ELR (cell line): Measurements from ENCODE around the gene TAOK3.
"Not testable (repeated sequence)": the region's sequence is repeated elsewhere in the genome, so short reads cannot be mapped to it uniquely, and the experiment has no call there.

Experiments
- DNase-seq: peaks from one replicate; pipeline ENCODE4 v3.0.0-alpha.2; 2015; ENCODE audit warnings: low read depth

The TAOK3 gene

GRCh38 chr12:118372541-118373495 lies at the start of gene TAOK3:
Gene TAOK3 (minus strand): TSS chr12:118372907. CDS start chr12:118255567, 117,340 bp downstream.
- peak; percentile 99 for DNase-seq

DNA sequence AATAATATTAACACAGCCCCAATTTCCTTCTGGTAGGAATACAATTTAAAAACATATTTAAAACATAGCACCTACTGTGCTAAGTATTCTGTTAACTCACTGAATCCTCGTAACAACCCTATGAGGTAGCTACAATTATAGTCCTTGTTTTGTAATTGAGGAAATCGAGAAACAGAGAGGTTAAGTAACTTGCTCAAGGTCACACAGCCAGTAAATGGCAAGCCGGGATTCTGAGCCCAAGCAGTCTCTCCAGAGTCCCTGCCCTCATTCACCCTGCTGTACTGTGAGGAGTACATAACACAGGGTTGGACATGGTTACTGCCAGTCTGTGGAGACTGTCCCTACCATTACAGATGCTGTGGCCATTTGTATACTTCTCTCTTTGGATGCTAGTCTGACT lies 48.0 kb upstream of the TAOK3 start:
- DNase-seq, result no peak

- peak; percentile 43 for DNase-seq
Observed at GRCh38 chr12:118418385-118419057, 45.8 kb upstream of the TAOK3 start.

DNA sequence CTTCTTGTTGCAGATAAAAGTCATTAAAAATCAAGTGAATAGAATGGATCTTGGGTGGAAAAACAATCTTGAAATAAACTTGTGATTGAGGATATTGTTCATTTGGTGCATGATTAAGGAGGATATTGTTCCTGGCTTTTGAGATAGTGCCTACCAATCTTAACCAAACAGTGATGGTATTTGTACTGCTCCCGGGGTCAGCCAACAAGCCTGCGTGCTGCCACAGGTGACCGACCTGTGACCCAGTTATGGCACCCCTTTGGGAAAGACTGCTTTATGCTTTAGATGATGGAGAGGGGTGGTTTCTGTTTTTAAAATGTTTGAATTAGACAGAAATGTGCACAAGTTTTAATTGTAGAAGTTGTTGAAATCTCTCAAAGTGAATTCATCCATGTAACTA lies 45.2 kb upstream of the TAOK3 start:
- no peak for DNase-seq

DNA sequence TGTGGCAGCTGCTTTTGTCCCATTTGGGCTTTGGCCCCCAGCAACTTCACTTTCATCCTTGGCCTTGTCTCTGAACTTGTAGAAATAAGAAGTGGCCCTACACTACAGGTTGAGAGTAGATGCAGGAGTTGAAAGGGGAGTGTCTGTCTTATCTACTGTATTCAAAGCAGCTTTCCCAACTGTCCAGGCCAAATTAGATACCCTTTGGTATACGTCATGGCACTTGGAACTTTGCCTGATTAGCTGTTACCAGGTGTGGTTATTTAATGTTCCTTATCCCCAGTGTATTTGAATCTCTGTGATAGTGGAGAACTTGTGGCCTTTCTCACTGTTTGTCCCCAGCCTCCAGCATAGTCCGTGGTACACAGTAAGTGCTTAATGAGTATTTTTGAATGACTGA lies 37.1 kb upstream of the TAOK3 start:
- DNase-seq, result no peak

- not testable (repeated sequence) for DNase-seq
Observed at GRCh38 chr12:118408241-118408640, 35.5 kb upstream of the TAOK3 start.

GRCh38 chr12:118404876-118405521 lies 32.3 kb upstream of the TAOK3 start:
- peak; percentile 81 for DNase-seq

- peak; percentile 60 for DNase-seq
Observed at GRCh38 chr12:118402251-118402650, 29.5 kb upstream of the TAOK3 start.

- peak; percentile 34 for DNase-seq
Observed at GRCh38 chr12:118398940-118399339, 26.2 kb upstream of the TAOK3 start.

- no peak for DNase-seq
Observed at GRCh38 chr12:118398524-118398923, 25.8 kb upstream of the TAOK3 start.

DNA sequence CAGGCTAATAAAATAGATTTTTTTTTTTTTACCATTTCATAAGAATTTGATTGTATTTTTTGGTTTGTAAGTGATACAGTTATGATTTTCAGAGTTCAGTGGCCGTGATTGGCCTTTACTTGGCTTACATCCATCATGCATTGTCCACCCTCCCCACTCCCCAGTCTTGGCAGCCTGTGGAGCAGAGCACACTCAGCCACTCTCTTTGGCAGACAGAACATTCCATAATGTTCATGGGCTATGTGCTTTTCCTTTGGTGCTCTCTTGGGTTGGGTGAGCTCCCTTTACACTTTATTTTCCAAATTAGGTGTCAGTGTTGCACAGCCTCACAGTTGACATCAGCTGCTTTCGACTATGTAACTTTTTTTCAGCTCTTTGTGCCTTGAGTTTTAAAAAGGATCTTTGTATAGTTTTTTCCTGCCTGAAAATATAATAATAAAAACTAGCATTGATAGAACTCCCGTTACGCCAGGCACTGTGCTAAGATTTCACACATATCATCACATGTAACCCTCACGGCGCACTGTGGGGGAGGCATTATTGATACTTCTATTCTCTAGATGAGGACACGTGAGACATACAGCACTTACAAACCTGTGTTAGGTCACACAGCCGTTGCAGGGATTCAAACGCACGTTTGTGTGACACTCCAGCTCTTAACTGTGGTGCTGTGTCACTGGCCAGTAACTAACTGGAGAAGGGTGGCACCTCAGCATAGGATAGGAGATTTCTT lies 25.2 kb upstream of the TAOK3 start:
- no peak for DNase-seq

DNA sequence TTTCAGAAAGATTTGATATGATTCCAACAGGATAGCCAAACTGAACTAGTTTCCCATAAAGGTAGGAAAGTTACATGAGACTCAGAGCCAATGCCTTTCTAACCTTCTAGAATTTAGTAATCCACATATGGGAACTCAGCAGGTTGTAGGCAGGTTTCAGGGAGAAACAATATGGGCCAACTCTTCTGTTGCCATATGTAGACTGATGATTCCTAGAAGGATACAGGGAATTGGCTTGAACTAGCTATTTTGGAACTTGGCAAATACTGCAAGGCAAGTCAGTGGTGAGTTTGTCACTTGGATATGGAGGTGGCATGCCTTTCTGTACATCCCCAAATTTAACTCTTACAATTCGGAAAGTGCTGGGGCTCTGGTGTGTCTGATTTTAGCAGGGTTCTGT lies 19.1 kb upstream of the TAOK3 start:
- no peak for DNase-seq

DNA sequence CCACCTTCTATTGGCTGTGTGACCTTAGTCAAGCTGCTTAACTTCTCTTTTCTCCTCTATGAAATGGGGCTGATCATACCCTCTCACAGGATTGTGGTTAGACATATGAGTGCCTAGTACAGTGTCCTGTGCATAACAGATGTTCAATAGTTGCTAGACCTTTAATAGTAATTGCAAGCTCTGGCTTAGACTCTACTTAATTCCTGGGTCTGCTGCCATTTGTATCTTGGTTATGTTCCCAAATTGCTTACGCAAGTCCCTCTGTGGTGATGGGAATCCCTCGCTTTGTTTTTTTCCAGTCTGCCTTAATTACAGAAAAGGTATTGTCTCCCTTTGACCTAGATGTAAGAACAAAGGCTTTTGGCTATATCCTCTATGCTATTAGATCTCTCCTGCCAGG lies 18.7 kb upstream of the TAOK3 start:
- DNase-seq, result no peak

- peak; percentile 65 for DNase-seq
Observed at GRCh38 chr12:118377884-118378470, 5.3 kb upstream of the TAOK3 start.

GRCh38 chr12:118377021-118377883 lies 4.5 kb upstream of the TAOK3 start:
- DNase-seq, result peak; percentile 30

DNA sequence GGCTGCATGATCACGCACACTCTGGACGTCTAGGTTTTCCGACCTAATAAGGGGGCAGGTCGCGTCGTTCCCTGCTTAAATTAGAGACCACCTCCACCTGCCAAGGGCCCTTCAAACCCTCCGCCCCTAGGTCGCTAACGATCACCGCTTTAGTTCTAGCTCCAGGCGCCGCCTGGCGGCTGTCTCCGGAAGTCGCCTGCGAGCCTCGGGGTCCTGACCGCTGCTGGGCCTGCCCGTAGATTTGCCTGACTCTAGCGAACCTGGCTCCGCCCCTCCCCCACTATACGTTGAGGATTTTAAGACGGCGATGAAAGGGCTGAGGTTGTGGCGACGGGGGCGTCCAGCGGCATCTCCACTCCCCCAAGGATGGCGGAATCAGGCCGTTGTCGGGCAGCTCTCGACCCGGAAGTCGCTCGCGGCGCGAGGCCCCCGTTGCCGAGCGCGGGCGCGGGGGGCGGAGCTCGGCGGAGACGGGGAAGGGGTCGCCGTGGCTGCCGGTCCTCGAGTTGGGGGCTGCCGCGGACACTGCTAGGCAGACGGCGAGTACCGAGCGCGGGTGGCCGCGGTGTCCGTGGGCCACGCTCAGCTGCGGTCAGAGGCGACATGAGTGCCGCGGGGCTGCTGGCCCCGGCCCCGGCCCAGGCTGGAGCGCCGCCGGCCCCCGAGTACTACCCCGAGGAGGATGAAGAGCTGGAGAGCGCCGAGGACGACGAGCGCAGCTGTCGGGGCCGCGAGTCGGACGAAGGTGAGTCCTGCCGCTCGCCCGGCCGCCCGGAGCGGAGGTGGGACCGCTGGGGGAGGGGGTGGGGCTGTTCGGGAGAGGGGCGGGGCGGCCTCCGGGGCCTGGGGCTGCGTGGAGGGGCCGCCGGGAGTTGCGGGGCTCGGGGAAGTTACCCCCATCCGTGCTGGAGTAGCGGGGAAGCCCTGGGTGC lies 3.6 kb upstream of the TAOK3 start, which contains the start of gene SUDS3:
SUDS3 (plus strand) TSS at position 467 of the 932 bp plus-strand sequence; CDS start at position 604, 137 bp downstream.
- DNase-seq, result peak; percentile 85

DNA sequence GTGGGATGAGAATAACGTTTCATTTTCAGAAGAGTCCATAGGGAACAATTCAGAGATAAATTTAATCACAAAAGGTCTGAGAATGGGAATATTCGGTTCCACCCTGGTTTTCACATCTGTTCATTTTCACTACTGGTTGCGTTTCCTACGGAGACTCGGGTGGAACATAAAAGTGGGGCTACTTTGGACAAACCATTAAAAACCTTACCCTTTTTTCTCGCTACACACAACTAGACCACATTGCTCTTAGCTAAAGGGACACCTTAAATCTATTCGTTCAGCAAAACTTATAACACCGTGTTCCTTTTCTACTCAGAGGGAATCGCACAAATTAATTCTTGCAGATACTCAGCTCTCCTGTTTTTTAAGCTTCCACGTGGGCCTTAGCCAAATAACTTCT lies 2.6 kb upstream of the TAOK3 start:
- DNase-seq, result no peak

DNA sequence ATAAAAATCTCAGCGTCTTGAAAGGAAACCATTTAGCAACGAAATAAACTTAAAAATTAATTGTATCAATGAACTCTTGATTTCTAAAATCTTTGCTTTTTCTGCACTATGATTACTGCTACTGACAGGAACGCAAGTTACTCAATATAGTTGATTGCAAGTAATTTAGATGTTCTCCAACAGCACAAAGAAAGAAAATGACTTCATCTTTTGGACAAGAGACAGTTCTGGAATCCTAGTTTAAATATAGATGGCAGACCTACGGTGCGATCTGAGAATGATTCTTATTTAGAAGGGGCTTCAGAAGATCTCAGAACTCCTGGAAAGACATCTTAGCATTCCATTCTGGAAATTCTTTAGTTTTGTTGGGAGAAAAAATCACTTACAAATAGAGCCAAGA lies 2.2 kb upstream of the TAOK3 start:
- no peak for DNase-seq

DNA sequence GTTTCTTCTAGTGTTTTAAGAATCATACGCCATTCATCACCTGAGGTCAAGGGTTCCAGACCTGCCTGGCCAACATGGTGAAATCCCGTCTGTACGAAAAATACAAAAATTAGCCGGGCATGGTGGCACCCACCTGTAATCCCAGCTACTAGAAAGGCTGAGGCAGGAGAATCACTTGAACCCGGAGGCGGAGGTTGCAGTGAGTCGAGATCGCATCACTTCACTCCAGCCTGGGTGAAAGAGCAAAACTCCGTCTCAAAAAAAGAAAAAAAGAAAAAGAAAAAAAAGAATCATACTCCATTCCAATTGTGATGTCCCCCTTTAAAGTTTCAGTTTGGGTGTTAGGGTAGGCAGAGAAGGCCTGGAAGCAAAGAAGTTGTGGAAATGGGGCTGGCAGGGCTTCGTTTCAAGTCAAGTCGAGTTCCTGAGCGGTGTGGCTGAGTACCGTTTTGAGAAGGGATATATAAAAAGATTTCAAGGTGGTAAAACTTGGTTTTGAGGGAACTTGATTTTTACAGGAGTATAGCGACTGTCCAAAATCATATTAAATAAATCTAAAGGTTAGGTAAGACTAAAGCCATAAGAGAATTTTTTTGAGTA lies 1.5 kb upstream of the TAOK3 start:
- no peak for DNase-seq
